Neural cell (in vitro differentiated cells): Measurements from ENCODE around the gene GSE1. TPM values are rescaled to one million over a fixed set of nuclear protein-coding genes. Genes with fewer than 3 reads are reported as not detected.

Experiments used
- H2AFZ ChIP-seq: fragments of 200-600, 300-800 bp; sonication (generic), shearing (Covaris generic); 2 replicates; pipeline ENCODE4 v1.6.0; 2014; ENCODE audit warnings: low read depth, mild to moderate bottlenecking, antibody characterized with exemption, low read length, moderate library complexity
- H3F3A ChIP-seq: fragments of 200-600 bp; shearing (Covaris generic); 2 replicates; pipeline ENCODE4 v1.6.1; 2016; ENCODE audit warnings: mild to moderate bottlenecking, moderate library complexity, mixed read lengths, antibody characterized with exemption, low read length; ENCODE audit not compliant: insufficient read depth, poor library complexity, severe bottlenecking
- H3K27ac ChIP-seq: fragments of 200-600, 300-800 bp; sonication (generic), shearing (Covaris generic); 2 replicates; pipeline ENCODE4 v1.5.1; 2014; ENCODE audit warnings: mild to moderate bottlenecking, low read length, moderate library complexity
- H3K27me3 ChIP-seq: fragments of 300-800, 200-600 bp; sonication (generic), shearing (Covaris generic); 2 replicates; pipeline ENCODE4 v1.6.0; 2014; ENCODE audit warnings: mild to moderate bottlenecking, low read depth, low read length, moderate library complexity; ENCODE audit not compliant: insufficient read depth
- H3K36me3 ChIP-seq: fragments of 300-800, 200-600 bp; sonication (generic), shearing (Covaris generic); 2 replicates; pipeline ENCODE4 v1.5.1; 2014; ENCODE audit warnings: mild to moderate bottlenecking, antibody characterized with exemption, low read length, moderate library complexity; ENCODE audit not compliant: insufficient read depth
- H3K4me2 ChIP-seq: fragments of 300-800, 200-600 bp; sonication (generic), shearing (Covaris generic); 2 replicates; pipeline ENCODE4 v1.6.0; 2014; ENCODE audit warnings: mild to moderate bottlenecking, low read length
- H3K4me3 ChIP-seq: fragments of 300-800, 200-600 bp; sonication (generic), shearing (Covaris generic); 2 replicates; pipeline ENCODE4 v1.5.1; 2014; ENCODE audit warnings: mild to moderate bottlenecking, low read length, moderate library complexity
- H3K79me2 ChIP-seq: fragments of 200-600 bp; shearing (Covaris generic); replicated peaks from 2 replicates; pipeline ENCODE4 v1.6.0; 2014; ENCODE audit warnings: mild to moderate bottlenecking, low read length, moderate library complexity; ENCODE audit not compliant: insufficient read depth
- H3K9ac ChIP-seq: fragments of 300-800, 200-600 bp; sonication (generic), shearing (Covaris generic); 2 replicates; pipeline ENCODE4 v1.6.1; 2016; ENCODE audit warnings: mild to moderate bottlenecking, low read length, mixed read lengths
- H3K9me2 ChIP-seq: fragments of 200-600 bp; shearing (Covaris generic); 2 replicates; pipeline ENCODE4 v1.6.1; 2016; ENCODE audit warnings: mild to moderate bottlenecking, low read length, mixed read lengths; ENCODE audit not compliant: insufficient read depth
- H3K9me3 ChIP-seq: fragments of 200-600, 300-800 bp; sonication (generic), shearing (Covaris generic); 2 replicates; pipeline ENCODE4 v1.6.1; 2016; ENCODE audit warnings: mild to moderate bottlenecking, mixed run types, low read length, moderate library complexity, mixed read lengths
- H4K20me1 ChIP-seq: fragments of 200-600 bp; shearing (Covaris generic); 2 replicates; pipeline ENCODE4 v1.6.1; 2016; ENCODE audit warnings: mild to moderate bottlenecking, mixed run types; ENCODE audit not compliant: insufficient read depth
- CTCF ChIP-seq: fragments of 450-650 bp; IDR thresholded peaks from 2 replicates; pipeline ENCODE4 v1.5.1; 2014; ENCODE audit warnings: antibody characterized with exemption, mild to moderate bottlenecking, moderate library complexity; ENCODE audit not compliant: poor library complexity, severe bottlenecking
- EP300 ChIP-seq: fragments of 450-650 bp; conservative IDR thresholded peaks from 2 replicates; pipeline ENCODE4 v1.6.1; 2014; ENCODE audit warnings: antibody characterized with exemption, mild to moderate bottlenecking, moderate library complexity; ENCODE audit not compliant: poor library complexity, severe bottlenecking
- EZH2 ChIP-seq: fragments of 200-600, 300-800 bp; shearing (Covaris generic), sonication (generic); IDR thresholded peaks from 2 replicates; pipeline ENCODE4 v1.6.1; 2014; ENCODE audit warnings: antibody characterized with exemption, low read length, borderline replicate concordance, mild to moderate bottlenecking; ENCODE audit not compliant: insufficient read depth, poor library complexity, severe bottlenecking
- MXI1 ChIP-seq: fragments of 450-650 bp; conservative IDR thresholded peaks from 2 replicates; pipeline ENCODE4 v1.6.1; 2014; ENCODE audit warnings: antibody characterized with exemption, mild to moderate bottlenecking; ENCODE audit not compliant: poor library complexity, severe bottlenecking
- POLR2AphosphoS5 ChIP-seq: IDR thresholded peaks from 2 replicates; pipeline ENCODE4 v1.6.1; 2012
- RAD21 ChIP-seq: fragments of 450-650 bp; conservative IDR thresholded peaks from 2 replicates; pipeline ENCODE4 v1.6.1; 2014; ENCODE audit warnings: antibody characterized with exemption, mild to moderate bottlenecking, moderate library complexity
- REST ChIP-seq: IDR thresholded peaks from 2 replicates; pipeline ENCODE4 v1.6.1; 2012; ENCODE audit warnings: borderline replicate concordance
- SMC3 ChIP-seq: fragments of 450-650 bp; conservative IDR thresholded peaks from 2 replicates; pipeline ENCODE4 v1.6.1; 2014; ENCODE audit warnings: antibody characterized with exemption, mild to moderate bottlenecking, moderate library complexity; ENCODE audit not compliant: poor library complexity
- TAF1 ChIP-seq: IDR thresholded peaks from 2 replicates; pipeline ENCODE4 v1.6.1; 2012; ENCODE audit warnings: low read depth
- polyA plus RNA-seq: library from polyadenylated mRNA; depleted of rRNA; stranded (reverse); fragments of >200 nt; gene quantifications from 2 replicates; pipeline ENCODE4 v1.2.3, GENCODE V29; 2014

The GSE1 gene
- polyA plus RNA-seq, 1 donor from 2014 or later, result 35.6 TPM

- H3K4me2 ChIP-seq, result no peak overlapping the region
- no peak overlapping the region for H3K27ac ChIP-seq
- H3K9ac ChIP-seq, result no peak overlapping the region
- no peaks in the 10 kb centered on the region for H3K27me3 ChIP-seq
- H3K36me3 ChIP-seq, result no peaks in the 10 kb centered on the region
- no peak for TF ChIP-seq EP300
- TF ChIP-seq REST, result no peak
- TF ChIP-seq CTCF, result no peak
- H3K4me3 ChIP-seq, result no peak overlapping the region
- no peak overlapping the region for H2AFZ ChIP-seq
- H3K9me2 ChIP-seq, result no peaks in the 10 kb centered on the region
- H3F3A ChIP-seq, result no peaks in the 10 kb centered on the region
- no peaks in the 10 kb centered on the region for H3K79me2 ChIP-seq
- no peaks in the 10 kb centered on the region for H3K9me3 ChIP-seq
- no peaks in the 10 kb centered on the region for H4K20me1 ChIP-seq
These were observed 60.7 kb downstream of the GSE1 start for GRCh38 chr16:85673529-85674417.

- Histone ChIP-seq H3K9me3 (no peaks in the 10 kb centered on the region), H3K36me3 (no peaks in the 10 kb centered on the region), H3K9me2 (no peaks in the 10 kb centered on the region), H3K27ac (no peak overlapping the region), H3K27me3 (no peaks in the 10 kb centered on the region), H4K20me1 (no peaks in the 10 kb centered on the region), H3F3A (no peaks in the 10 kb centered on the region), H2AFZ (no peak overlapping the region), H3K4me2 (no peak overlapping the region), H3K4me3 (no peak overlapping the region), H3K9ac (no peak overlapping the region), H3K79me2 (no peaks in the 10 kb centered on the region)
- TF ChIP-seq RAD21 (no peak), EZH2 (no peak), MXI1 (no peak), SMC3 (no peak), TAF1 (no peak), EP300 (no peak), POLR2AphosphoS5 (no peak), CTCF (no peak), REST (no peak)
These were observed 61.3 kb downstream of the GSE1 start for GRCh38 chr16:85674418-85674755.
